TTC549 (cell line): ENCODE measurements around the gene KCNH3.
"Not testable (repeated sequence)": the region's sequence is repeated elsewhere in the genome, so short reads cannot be mapped to it uniquely, and the experiment has no call there.

Experiments used
- FAIRE-seq: peaks from 2 replicates; lab custom pipeline; 2012; peaks lifted over from hg19 to GRCh38; lab: Jason Lieb, UNC

Gene KCNH3

GRCh38 chr12:49588281-49588680 is 49.5 kb downstream of the KCNH3 start:
- FAIRE-seq: no peak

- no peak for FAIRE-seq
Measured at GRCh38 chr12:49588721-49589516, 50.1 kb downstream of the KCNH3 start.

- no peak for FAIRE-seq
Measured at GRCh38 chr12:49598527-49598926, 59.7 kb downstream of the KCNH3 start.

GRCh38 chr12:49599961-49600360 is 61.1 kb downstream of the KCNH3 start:
- FAIRE-seq: no peak

- FAIRE-seq: no peak
Measured at GRCh38 chr12:49603721-49604120, 64.9 kb downstream of the KCNH3 start.

GRCh38 chr12:49604856-49605255 is 66.0 kb downstream of the KCNH3 start:
- FAIRE-seq: no peak

GRCh38 chr12:49605539-49605938 is 66.7 kb downstream of the KCNH3 start, which contains the start of gene FAM186B:
FAM186B (minus strand) TSS chr12:49605639; CDS start chr12:49605477, 162 bp downstream.
- FAIRE-seq: not testable (repeated sequence)
